ENCODE data around the gene TNIP2.

The TNIP2 gene

GRCh38 chr4:2797545-2798305 is 41.6 kb upstream of the TNIP2 start:
- Histone ChIP-seq H3K27me3 (ENCODE audit: control insufficient read depth in 1 of 2, insufficient read depth in 1 of 2, low read length in 2 of 2) (no peaks in the 10 kb centered on the region), H3K4ac (ENCODE audit: low read depth in 1 of 2, low read length in 2 of 2) (no peak overlapping the region), H3K4me2 (ENCODE audit: low read length, poor library complexity, severe bottlenecking) (no peak overlapping the region), H3K79me1 (replicated peaks; ENCODE audit: low read length, poor library complexity, severe bottlenecking) (peaks cover 3% of the 10 kb centered on the region), H3K14ac (ENCODE audit: low read length in 2 of 2) (no peak overlapping the region), H3K23ac (ENCODE audit: low read length in 2 of 2) (no peak overlapping the region), H4K8ac (ENCODE audit: low read length) (no peak overlapping the region), H2BK12ac (ENCODE audit: low read length in 2 of 2) (peak overlapping the region; percentile 56 to 78), H2AK5ac (ENCODE audit: low read length, severe bottlenecking) (peak overlapping the region; percentile 78), H3K9me3 (ENCODE audit: control insufficient read depth, low read length) (no peaks in the 10 kb centered on the region), H3K4me1 (ENCODE audit: control insufficient read depth, insufficient read depth, low read depth, low read length) (peaks cover 81% of the 10 kb centered on the region), H3K4me3 (ENCODE audit: insufficient read depth in 1 of 2, low read depth in 1 of 2, low read length in 2 of 2) (no peak overlapping the region), H3K9ac (ENCODE audit: low read length) (no peak overlapping the region), H2BK120ac (ENCODE audit: low read depth, low read length) (no peak overlapping the region), H3K36me3 (ENCODE audit: control insufficient read depth in 1 of 2, insufficient read depth in 2 of 2, low read depth in 1 of 2, low read length in 2 of 2) (peaks cover 0 to 44% of the 10 kb centered on the region in 2 experiments), H2AFZ (ENCODE audit: low read depth, low read length) (no peak overlapping the region), H2BK15ac (ENCODE audit: low read depth, poor library complexity, severe bottlenecking) (peak overlapping the region; percentile 6), H3K27ac (ENCODE audit: low read length, poor library complexity, severe bottlenecking) (no peak overlapping the region), H4K91ac (ENCODE audit: low read length) (peak overlapping the region; percentile 81), H3K18ac (ENCODE audit: low read depth in 1 of 2, low read length in 2 of 2) (peak overlapping the region; percentile 73 to 85), H2BK5ac (ENCODE audit: low read depth, low read length, poor library complexity, severe bottlenecking) (no peak overlapping the region)
- no peak for DNase-seq
- WGBS: 91% methylated on average over 23 of the region's 23 CpGs

GRCh38 chr4:2796849-2797544 is 40.9 kb upstream of the TNIP2 start:
- Histone ChIP-seq H3K14ac (ENCODE audit: low read length in 2 of 2) (no peak overlapping the region), H2BK12ac (ENCODE audit: low read length in 2 of 2) (peak overlapping the region; percentile 44 to 78), H3K9me3 (ENCODE audit: control insufficient read depth, low read length) (no peaks in the 10 kb centered on the region), H3K23ac (ENCODE audit: low read length in 2 of 2) (no peak overlapping the region), H4K8ac (ENCODE audit: low read length) (peak overlapping the region; percentile 35), H4K91ac (ENCODE audit: low read length) (peak overlapping the region; percentile 83), H3K4ac (ENCODE audit: low read depth in 1 of 2, low read length in 2 of 2) (peak overlapping the region in 1 of 2 experiments; percentile 79), H2BK120ac (ENCODE audit: low read depth, low read length) (peak overlapping the region; percentile 12), H3K36me3 (ENCODE audit: control insufficient read depth in 1 of 2, insufficient read depth in 2 of 2, low read depth in 1 of 2, low read length in 2 of 2) (peaks cover 0 to 43% of the 10 kb centered on the region in 2 experiments), H3K79me1 (replicated peaks; ENCODE audit: low read length, poor library complexity, severe bottlenecking) (peaks cover 1% of the 10 kb centered on the region), H2AK5ac (ENCODE audit: low read length, severe bottlenecking) (peak overlapping the region; percentile 78), H3K4me2 (ENCODE audit: low read length, poor library complexity, severe bottlenecking) (peak overlapping the region; percentile 20), H2BK5ac (ENCODE audit: low read depth, low read length, poor library complexity, severe bottlenecking) (no peak overlapping the region), H3K18ac (ENCODE audit: low read depth in 1 of 2, low read length in 2 of 2) (peak overlapping the region; percentile 75 to 85), H3K4me3 (ENCODE audit: insufficient read depth in 1 of 2, low read depth in 1 of 2, low read length in 2 of 2) (no peak overlapping the region), H3K9ac (ENCODE audit: low read length) (no peak overlapping the region), H3K27me3 (ENCODE audit: control insufficient read depth in 1 of 2, insufficient read depth in 1 of 2, low read length in 2 of 2) (no peaks in the 10 kb centered on the region), H2AFZ (ENCODE audit: low read depth, low read length) (no peak overlapping the region), H3K4me1 (ENCODE audit: control insufficient read depth, insufficient read depth, low read depth, low read length) (peaks cover 82% of the 10 kb centered on the region), H3K27ac (ENCODE audit: low read length, poor library complexity, severe bottlenecking) (peak overlapping the region; percentile 63), H2BK15ac (ENCODE audit: low read depth, poor library complexity, severe bottlenecking) (peak overlapping the region; percentile 29)
- 90% methylated on average over 13 of the region's 13 CpGs for WGBS
- no peak for DNase-seq

- H3K4me3 ChIP-seq (ENCODE audit: insufficient read depth in 1 of 2, low read depth in 1 of 2, low read length in 2 of 2): no peak overlapping the region
- no peaks in the 10 kb centered on the region for H3K9me3 ChIP-seq (ENCODE audit: control insufficient read depth, low read length)
- H3K36me3 ChIP-seq (ENCODE audit: control insufficient read depth in 1 of 2, insufficient read depth in 2 of 2, low read depth in 1 of 2, low read length in 2 of 2): peaks cover 0 to 41% of the 10 kb centered on the region in 2 experiments
- DNase-seq: peak; percentile 47
- no peak overlapping the region for H2AFZ ChIP-seq (ENCODE audit: low read depth, low read length)
- H3K9ac ChIP-seq (ENCODE audit: low read length): no peak overlapping the region
- peak overlapping the region in 1 of 2 experiments; percentile 79 for H3K4ac ChIP-seq (ENCODE audit: low read depth in 1 of 2, low read length in 2 of 2)
- peak overlapping the region; percentile 24 for H2BK5ac ChIP-seq (ENCODE audit: low read depth, low read length, poor library complexity, severe bottlenecking)
- peaks cover 1% of the 10 kb centered on the region for H3K79me1 ChIP-seq (replicated peaks; ENCODE audit: low read length, poor library complexity, severe bottlenecking)
- H2BK15ac ChIP-seq (ENCODE audit: low read depth, poor library complexity, severe bottlenecking): peak overlapping the region; percentile 17
- peak overlapping the region; percentile 63 for H3K27ac ChIP-seq (ENCODE audit: low read length, poor library complexity, severe bottlenecking)
- H3K4me2 ChIP-seq (ENCODE audit: low read length, poor library complexity, severe bottlenecking): peak overlapping the region; percentile 20
- WGBS: 90% methylated on average over 27 of the region's 27 CpGs
- peak overlapping the region; percentile 35 for H4K8ac ChIP-seq (ENCODE audit: low read length)
- peak overlapping the region; percentile 83 for H4K91ac ChIP-seq (ENCODE audit: low read length)
- H3K14ac ChIP-seq (ENCODE audit: low read length in 2 of 2): peak overlapping the region in 1 of 2 experiments; percentile 38
- peak overlapping the region; percentile 89 for H2AK5ac ChIP-seq (ENCODE audit: low read length, severe bottlenecking)
- H3K18ac ChIP-seq (ENCODE audit: low read depth in 1 of 2, low read length in 2 of 2): peak overlapping the region; percentile 85 to 97
- H2BK120ac ChIP-seq (ENCODE audit: low read depth, low read length): peak overlapping the region; percentile 56
- H3K27me3 ChIP-seq (ENCODE audit: control insufficient read depth in 1 of 2, insufficient read depth in 1 of 2, low read length in 2 of 2): no peaks in the 10 kb centered on the region
- no peak overlapping the region for H3K23ac ChIP-seq (ENCODE audit: low read length in 2 of 2)
- peak overlapping the region; percentile 97 to 99 for H2BK12ac ChIP-seq (ENCODE audit: low read length in 2 of 2)
- peaks cover 79% of the 10 kb centered on the region for H3K4me1 ChIP-seq (ENCODE audit: control insufficient read depth, insufficient read depth, low read depth, low read length)
Measured at GRCh38 chr4:2795893-2796848, 40.0 kb upstream of the TNIP2 start.
